ENCODE data around the gene AHCYL2.
A peak's percentile ranks its signal among the peaks of the same experiment; 100 is the strongest.
"Not testable (repeated sequence)": the region's sequence is repeated elsewhere in the genome, so short reads cannot be mapped to it uniquely, and the experiment has no call there.

AHCYL2 gene

DNA sequence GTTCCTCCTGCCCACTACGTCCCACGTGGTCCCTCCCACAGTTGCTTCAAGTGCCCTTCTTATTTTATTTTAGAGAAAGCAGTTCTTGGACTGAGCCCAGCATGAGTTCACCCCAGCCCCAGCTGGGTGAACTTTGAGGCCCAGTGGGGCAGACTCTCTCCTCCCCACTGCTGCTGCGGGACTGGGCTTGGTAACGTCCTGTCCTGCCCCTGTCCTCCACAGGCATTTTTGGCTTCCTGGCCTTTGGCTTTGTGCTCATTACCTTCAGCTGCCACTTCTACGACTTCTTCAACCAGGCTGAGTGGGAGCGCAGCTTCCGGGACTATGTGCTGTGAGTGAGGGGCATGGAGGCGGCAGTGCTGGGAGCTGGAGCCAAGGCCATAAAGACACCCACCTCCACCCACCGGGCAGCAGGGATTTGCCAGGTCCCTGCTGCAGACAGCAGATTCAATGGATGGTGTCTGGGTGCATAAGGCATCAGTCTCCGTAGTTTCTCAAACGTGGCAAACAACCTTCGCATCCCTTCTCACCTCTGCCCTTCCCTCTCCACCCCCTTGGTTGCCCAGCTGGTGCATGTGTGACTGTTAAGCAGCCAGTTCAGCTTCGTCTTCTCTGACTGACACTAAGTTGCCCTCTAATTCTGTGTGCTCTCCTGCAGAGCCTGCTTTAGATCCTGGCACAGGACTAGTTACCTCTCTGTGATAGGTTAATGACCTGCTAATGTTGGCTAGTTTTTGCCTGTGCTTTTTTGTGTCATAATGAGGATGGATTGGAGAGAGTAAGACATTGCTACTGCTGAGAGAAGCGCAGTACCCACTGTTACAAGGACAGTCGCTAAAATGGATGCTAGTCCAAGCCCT lies 15.5 kb upstream of the AHCYL2 start:
- no peak for FAIRE-seq

- FAIRE-seq: no peak
Measured at GRCh38 chr7:129210256-129210988, 14.4 kb upstream of the AHCYL2 start.

- FAIRE-seq: no peak
Measured at GRCh38 chr7:129210989-129211312, 13.9 kb upstream of the AHCYL2 start.

GRCh38 chr7:129212126-129212525 lies 12.7 kb upstream of the AHCYL2 start:
- FAIRE-seq: no peak

GRCh38 chr7:129212596-129212995 lies 12.2 kb upstream of the AHCYL2 start:
- no peak for FAIRE-seq

- no peak for FAIRE-seq
Measured at GRCh38 chr7:129213828-129214227, 11.0 kb upstream of the AHCYL2 start.

DNA sequence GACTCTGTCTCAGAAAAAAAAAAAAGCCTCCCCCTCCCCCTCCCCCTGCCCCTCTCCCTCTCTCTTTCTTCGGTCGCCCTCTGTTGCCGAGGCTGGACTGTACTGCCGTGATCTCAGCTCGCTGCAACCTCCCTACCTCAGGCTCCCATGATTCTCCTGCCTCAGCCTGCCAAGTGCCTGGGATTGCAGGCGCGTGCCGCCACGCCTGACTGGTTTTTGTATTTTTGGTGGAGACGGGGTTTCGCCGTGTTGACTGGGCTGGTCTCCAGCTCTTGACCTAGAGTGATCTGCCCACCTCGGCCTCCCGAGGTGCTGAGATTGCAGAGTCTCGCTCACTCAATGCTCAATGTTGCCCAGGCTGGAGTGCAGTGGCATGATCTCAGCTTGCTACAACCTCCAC lies 9.1 kb upstream of the AHCYL2 start:
- FAIRE-seq: not testable (repeated sequence)

- FAIRE-seq: not testable (repeated sequence)
Measured at GRCh38 chr7:129216101-129216715, 8.6 kb upstream of the AHCYL2 start.

DNA sequence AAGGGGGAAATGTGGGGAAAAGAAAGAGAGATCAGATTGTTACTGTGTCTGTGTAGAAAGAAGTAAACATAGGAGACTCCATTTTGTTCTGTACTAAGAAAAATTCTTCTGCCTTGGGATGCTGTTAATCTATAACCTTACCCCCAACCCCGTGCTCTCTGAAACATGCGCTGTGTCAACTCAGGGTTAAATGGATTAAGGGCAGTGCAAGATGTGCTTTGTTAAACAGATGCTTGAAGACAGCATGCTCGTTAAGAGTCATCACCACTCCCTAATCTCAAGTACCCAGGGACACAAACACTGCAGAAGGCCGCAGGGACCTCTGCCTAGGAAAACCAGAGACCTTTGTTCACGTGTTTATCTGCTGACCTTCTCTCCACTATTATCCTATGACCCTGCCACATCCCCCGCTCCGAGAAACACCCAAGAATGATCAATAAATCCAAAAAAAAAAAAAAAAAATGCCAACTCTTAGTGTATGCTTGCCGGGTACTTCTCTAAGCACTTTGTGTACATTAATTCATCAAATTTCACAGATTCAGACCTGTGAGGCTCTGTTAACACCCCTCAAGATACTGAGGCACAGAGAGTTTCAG lies 7.9 kb upstream of the AHCYL2 start:
- FAIRE-seq: not testable (repeated sequence)

DNA sequence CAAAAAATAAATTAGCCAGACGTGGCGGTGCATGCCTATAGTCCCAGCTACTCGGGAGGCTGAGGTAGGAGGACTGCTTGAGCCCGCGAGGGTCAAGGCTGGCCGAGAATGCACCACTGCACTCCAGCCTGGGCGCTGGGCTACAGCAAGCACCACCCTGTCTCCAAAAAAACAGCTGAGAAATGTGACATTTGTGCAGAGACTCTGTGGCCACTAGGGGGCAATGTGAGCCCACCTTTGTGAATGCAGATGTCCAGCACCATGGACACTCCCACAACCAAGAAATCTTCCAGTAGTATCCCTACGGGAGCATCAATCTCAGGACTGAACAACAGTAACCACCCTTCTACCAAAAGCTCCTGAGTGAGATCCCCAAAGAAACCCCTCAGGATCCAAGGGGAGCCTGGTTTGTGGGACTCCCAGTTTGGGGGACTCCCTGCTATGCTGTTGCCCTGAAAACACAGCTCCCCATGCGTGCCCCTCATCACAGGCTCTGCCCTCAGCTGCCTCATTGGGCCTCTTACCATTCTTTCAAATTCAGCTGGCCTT lies 6.2 kb upstream of the AHCYL2 start:
- peak; percentile 17 for FAIRE-seq

DNA sequence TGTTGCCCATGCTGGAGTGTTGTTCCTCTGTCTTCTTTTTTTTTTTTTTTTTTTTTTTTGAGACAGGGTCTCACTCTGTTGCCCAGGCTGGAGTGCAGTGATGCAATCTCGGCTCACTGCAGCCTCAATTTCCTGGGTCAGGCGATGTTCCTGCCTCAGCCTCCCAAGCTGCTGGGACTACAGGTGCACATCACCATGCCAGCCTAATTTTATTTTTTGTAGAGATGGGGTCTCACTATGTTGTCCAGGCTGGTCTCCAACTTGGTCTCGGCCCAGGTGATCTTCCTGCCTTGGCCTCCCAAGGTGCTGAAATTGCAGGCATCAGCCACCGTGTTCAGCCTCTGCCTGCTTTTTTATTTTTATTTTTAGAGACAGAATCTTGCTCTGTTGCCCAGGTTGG lies 5.7 kb upstream of the AHCYL2 start:
- FAIRE-seq: not testable (repeated sequence)

DNA sequence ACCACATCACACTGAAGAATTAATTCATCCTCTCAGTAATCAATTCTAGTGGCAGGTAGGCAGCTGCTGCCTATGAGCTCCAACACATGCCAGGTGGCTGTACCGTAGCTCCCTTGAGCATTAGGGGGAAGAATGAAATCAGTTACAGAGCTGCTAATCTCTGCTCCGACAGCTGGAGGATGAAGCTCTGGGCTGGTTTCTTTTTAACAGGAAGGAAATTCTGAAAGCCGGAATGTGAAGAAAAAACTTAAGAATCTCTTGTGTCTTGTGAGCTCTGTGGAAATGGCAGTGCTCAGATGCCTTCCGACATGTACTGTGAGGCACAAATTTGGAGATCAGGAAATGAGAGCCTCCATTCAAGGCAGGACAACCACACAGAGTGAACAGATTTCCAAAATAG lies 2.8 kb upstream of the AHCYL2 start:
- FAIRE-seq: no peak

GRCh38 chr7:129225206-129225930 lies 538 bp downstream of the AHCYL2 start:
- no peak for FAIRE-seq

DNA sequence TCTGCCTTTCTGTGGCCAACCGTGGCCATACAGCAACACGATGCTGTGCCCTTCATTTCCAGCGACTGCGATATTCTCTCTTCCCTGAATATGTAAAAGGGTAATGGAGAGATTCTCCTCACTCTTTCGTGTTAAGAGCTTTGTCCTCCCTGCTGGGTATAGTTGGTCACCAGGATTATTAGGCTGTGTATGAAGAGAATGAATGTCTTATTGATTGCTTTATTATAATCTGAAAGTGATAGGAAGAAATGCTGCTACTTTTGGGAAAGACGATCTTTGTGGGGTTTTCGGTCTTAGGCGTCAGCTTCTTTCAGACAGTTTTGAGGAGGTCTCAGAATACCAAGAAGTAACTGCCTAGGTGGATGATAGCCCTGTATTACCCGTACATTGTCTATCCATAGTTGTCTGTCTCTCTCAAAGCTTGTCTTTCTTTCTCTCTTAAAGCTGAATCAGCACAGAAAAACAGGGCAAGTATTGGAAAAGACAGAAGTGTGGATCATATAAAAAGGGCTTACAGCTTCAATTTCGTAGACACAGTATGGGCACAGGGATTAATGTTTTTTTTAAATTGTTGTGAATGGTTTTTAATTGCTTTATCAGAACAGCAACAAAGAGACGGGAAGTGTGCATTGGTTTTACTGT lies 1.2 kb downstream of the AHCYL2 start:
- no peak for FAIRE-seq

GRCh38 chr7:129227646-129228578 lies 3.1 kb downstream of the AHCYL2 start:
- no peak for FAIRE-seq

GRCh38 chr7:129228633-129229032 lies 3.8 kb downstream of the AHCYL2 start:
- no peak for FAIRE-seq

DNA sequence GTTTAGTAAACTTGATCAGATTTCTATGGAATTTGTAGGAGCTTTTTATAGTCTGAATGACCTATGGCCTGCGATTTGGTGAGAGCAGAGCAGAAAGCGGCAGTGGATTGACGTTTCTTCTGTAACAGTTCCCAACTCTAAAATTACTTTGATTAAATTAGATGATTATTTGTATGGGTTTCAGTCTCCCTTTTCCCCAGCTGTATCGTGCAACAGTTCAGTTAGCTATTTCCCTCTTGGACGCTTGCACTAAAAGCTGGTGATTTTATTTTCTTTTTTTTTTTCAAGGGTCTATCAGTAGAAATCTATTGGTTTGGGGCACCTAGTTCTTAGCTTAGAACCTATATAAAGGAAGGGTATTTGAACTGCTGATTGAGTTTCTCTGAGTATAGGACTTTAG lies 6.8 kb downstream of the AHCYL2 start:
- FAIRE-seq: no peak

GRCh38 chr7:129238546-129238945 lies 13.7 kb downstream of the AHCYL2 start:
- no peak for FAIRE-seq

- FAIRE-seq: no peak
Measured at GRCh38 chr7:129240119-129240820, 15.4 kb downstream of the AHCYL2 start.

DNA sequence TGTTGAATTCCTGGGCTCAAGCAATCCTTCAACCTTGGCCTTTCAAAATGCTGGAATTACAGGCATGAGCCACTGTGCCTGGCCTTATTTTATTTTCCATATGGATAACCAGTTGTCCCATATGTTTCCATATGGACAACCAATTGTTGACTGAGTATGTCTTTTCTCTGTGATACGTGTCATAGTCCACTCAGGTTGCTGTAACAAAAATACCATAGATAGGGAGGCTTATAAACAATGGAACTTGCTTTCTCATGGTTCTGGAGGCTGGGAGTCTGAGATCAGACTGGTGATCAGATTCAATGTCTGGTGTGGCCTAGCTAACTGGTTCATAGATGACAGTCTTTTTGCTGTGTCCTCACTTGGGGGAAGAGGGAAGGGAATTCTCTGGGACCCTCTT lies 19.4 kb downstream of the AHCYL2 start:
- FAIRE-seq: no peak
